Kidney (tissue), 14 donors: ENCODE measurements around the gene TXNRD1. TPM values are rescaled to one million over a fixed set of nuclear protein-coding genes. Genes with fewer than 3 reads are reported as not detected.
A peak's percentile ranks its signal among the peaks of the same experiment; 100 is the strongest.

ENCODE experiments used
- DNase-seq, 5 donors: peaks; one replicate each; pipeline ENCODE4 v3.0.0-alpha.2; 2013 to 2020
- FAIRE-seq: peaks from 2 replicates; lab custom pipeline; 2012; peaks lifted over from hg19 to GRCh38; lab: Jason Lieb, UNC
- H3K27ac ChIP-seq, 2 donors: one replicate each; pipeline ENCODE4 v1.7.0; 2013; ENCODE audit warnings: low read depth in 2 of 2, low read length in 2 of 2, inconsistent platforms in 1 of 2
- H3K27me3 ChIP-seq: one replicate; pipeline ENCODE4 v1.7.1; 2013; ENCODE audit warnings: low read length, inconsistent platforms; ENCODE audit not compliant: control insufficient read depth, insufficient read depth
- H3K36me3 ChIP-seq, 3 donors: one replicate each; pipeline versions ENCODE4 v1.7.0 to v1.7.1; 2013; ENCODE audit warnings: low read length in 3 of 3, control low read depth in 1 of 3, inconsistent platforms in 1 of 3; ENCODE audit not compliant: insufficient read depth in 3 of 3, control insufficient read depth in 2 of 3
- H3K4me1 ChIP-seq, 3 donors: one replicate each; pipeline versions ENCODE4 v1.7.0 to v1.7.1; 2013; ENCODE audit warnings: low read length in 3 of 3, inconsistent platforms in 1 of 3, low read depth in 1 of 3; ENCODE audit not compliant: control insufficient read depth in 2 of 3, insufficient read depth in 2 of 3
- H3K4me3 ChIP-seq, 3 donors: one replicate each; pipeline versions ENCODE4 v1.7.0 to v1.8.1; 2013; ENCODE audit warnings: low read length in 3 of 3, control low read depth in 1 of 3, inconsistent platforms in 1 of 3
- H3K9ac ChIP-seq, 3 donors: one replicate each; pipeline versions ENCODE4 v1.7.0 to v1.7.1; 2013; ENCODE audit warnings: low read length in 3 of 3, control low read depth in 1 of 3, inconsistent platforms in 1 of 3
- H3K9me3 ChIP-seq, 3 donors: one replicate each; pipeline versions ENCODE4 v1.7.0 to v1.7.1; 2013; ENCODE audit warnings: low read length in 3 of 3, control low read depth in 1 of 3, inconsistent platforms in 1 of 3; ENCODE audit not compliant: control insufficient read depth in 2 of 3, insufficient read depth in 1 of 3
- CTCF ChIP-seq: IDR thresholded peaks from 3 replicates; pipeline ENCODE4 v1.5.1; 2012; ENCODE audit warnings: mild to moderate bottlenecking, moderate library complexity, borderline replicate concordance; ENCODE audit not compliant: insufficient read depth; ENCODE audit errors: extremely low read depth
- intact Hi-C: fragments of 100-400 bp; cut with DNase I; formaldehyde crosslinking; loops from one replicate; pipeline ENCODE4 v1.11.1; 2022
- polyA plus RNA-seq: library from polyadenylated mRNA; stranded (reverse); fragments of 350-450 nt; fragmentation: Illumina TruSeq; extraction: RNeasy Lipid Tissue Mini Kit (QIAGEN cat#74804); gene quantifications from one replicate; pipeline ENCODE4 v1.2.3, GENCODE V29; 2014; ENCODE audit warnings: low read depth, low replicate concordance; ENCODE audit not compliant: insufficient read depth
- total RNA-seq: library from RNA; stranded (reverse); fragmentation: NEBNext Ultra II Directional; extraction: Animal tissue kit (Norgen Biotek cat#: 25700); gene quantifications from one replicate; pipeline ENCODE4 v1.2.1, GENCODE V29; 2021
- donor health status: control.
- donor health status: control.
- donor health status: control.
- donor health status: control.
- donor health status: control.
- donor health status: DM: yes; HTN: yes; CAD: no.
- donor health status: Normal renal cell carcinoma (clear cell type).

The TXNRD1 gene
- total and polyA plus RNA-seq, 2 donors from 2014 or later: 45.0 to 73.2 TPM

GRCh38 chr12:104177663-104178501 lies 37.7 kb upstream of the TXNRD1 start:
- DNase-seq: peak in 1 of 5 donors; percentile 93
- H3K9me3 ChIP-seq: no peaks in the 10 kb centered on the region
- no peak for FAIRE-seq
- TF ChIP-seq CTCF: no peak
- peaks cover 0 to 2% (median 0%) of the 10 kb centered on the region in 3 donors for H3K4me1 ChIP-seq
- intact Hi-C loops: no loop called here
- H3K9ac ChIP-seq: no peak overlapping the region
- H3K36me3 ChIP-seq: no peaks in the 10 kb centered on the region
- peak overlapping the region in 1 of 2 donors; percentile 26 for H3K27ac ChIP-seq
- no peaks in the 10 kb centered on the region for H3K27me3 ChIP-seq
- no peak overlapping the region for H3K4me3 ChIP-seq

- Histone ChIP-seq H3K27me3 (no peaks in the 10 kb centered on the region), H3K9me3 (peaks cover 0 to 9% (median 0%) of the 10 kb centered on the region in 3 donors), H3K4me3 (no peak overlapping the region), H3K9ac (no peak overlapping the region), H3K4me1 (peaks cover 0 to 2% (median 0%) of the 10 kb centered on the region in 3 donors), H3K36me3 (no peaks in the 10 kb centered on the region), H3K27ac (no peak overlapping the region)
- DNase-seq (no peak), FAIRE-seq (no peak)
- intact Hi-C loops: no loop called here
- no peak for TF ChIP-seq CTCF
Observed at GRCh38 chr12:104180374-104180773, 35.2 kb upstream of the TXNRD1 start.

DNA sequence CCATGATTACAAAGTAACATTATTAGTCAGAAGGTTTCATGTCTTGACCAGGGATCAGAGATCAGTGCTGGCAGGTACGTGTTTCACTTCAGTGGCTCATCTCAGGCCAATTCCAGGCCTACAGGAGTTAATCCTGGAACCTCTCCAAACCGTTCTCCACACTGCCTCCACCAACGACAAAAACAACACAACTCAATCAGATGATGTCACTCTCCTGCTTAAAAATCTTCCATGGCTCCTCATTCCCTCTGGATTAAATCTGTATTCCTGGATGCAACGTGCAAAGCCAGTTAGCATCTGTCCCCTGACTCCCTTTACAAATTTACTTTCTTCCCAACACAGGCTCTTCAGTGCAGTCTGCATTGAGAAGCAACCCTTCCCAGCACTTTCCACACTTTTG lies 34.3 kb upstream of the TXNRD1 start:
- FAIRE-seq: no peak
- no peak overlapping the region for H3K4me3 ChIP-seq

More for the DNA sequence above, 34.3 kb upstream of the TXNRD1 start:
- Histone ChIP-seq H3K9ac (no peak overlapping the region), H3K27me3 (no peaks in the 10 kb centered on the region), H3K36me3 (no peaks in the 10 kb centered on the region), H3K4me1 (peaks cover 0 to 2% (median 0%) of the 10 kb centered on the region in 3 donors), H3K27ac (no peak overlapping the region), H3K9me3 (peaks cover 0 to 9% (median 0%) of the 10 kb centered on the region in 3 donors)
- intact Hi-C loops: no loop called here
- no peak for TF ChIP-seq CTCF
- no peak for DNase-seq
